Aorta (tissue), 5 donors: ENCODE data around the gene HIGD2B. TPM values are rescaled to one million over a fixed set of nuclear protein-coding genes. Genes with fewer than 3 reads are reported as not detected.
"Not testable (repeated sequence)": the region's sequence is repeated elsewhere in the genome, so short reads cannot be mapped to it uniquely, and the experiment has no call there.

Experiments used
- ATAC-seq: fragments of 200-7000 bp; cut with Tn5 transposase; one replicate; pipeline ENCODE4 v1.9.1; 2022; ENCODE audit warnings: moderate library complexity; ENCODE audit not compliant: low FRiP score
- DNase-seq, 2 donors: peaks; one replicate each; pipeline ENCODE4 v3.0.0-alpha.2; 2020
- H3K27ac ChIP-seq, 2 donors: one replicate each; pipeline ENCODE4 v1.5.1; 2013; ENCODE audit warnings: low read length in 2 of 2, mild to moderate bottlenecking in 2 of 2, moderate library complexity in 2 of 2, control low read depth in 1 of 2, inconsistent platforms in 1 of 2, low read depth in 1 of 2
- H3K27me3 ChIP-seq, 2 donors: one replicate each; pipeline ENCODE4 v1.6.1; 2013; ENCODE audit warnings: control low read depth in 1 of 2, low read length in 1 of 2, mild to moderate bottlenecking in 1 of 2, moderate library complexity in 1 of 2; ENCODE audit not compliant: insufficient read depth in 2 of 2, control insufficient read depth in 1 of 2
- H3K36me3 ChIP-seq, 2 donors: one replicate each; pipeline ENCODE4 v1.6.1; 2013; ENCODE audit warnings: control low read depth in 1 of 2, low read length in 1 of 2, mild to moderate bottlenecking in 1 of 2; ENCODE audit not compliant: insufficient read depth in 2 of 2, control insufficient read depth in 1 of 2
- H3K4me1 ChIP-seq, 2 donors: one replicate each; pipeline ENCODE4 v1.6.1; 2013; ENCODE audit warnings: low read length in 2 of 2, control low read depth in 1 of 2, mild to moderate bottlenecking in 1 of 2, moderate library complexity in 1 of 2; ENCODE audit not compliant: insufficient read depth in 2 of 2, control insufficient read depth in 1 of 2
- H3K4me3 ChIP-seq, 2 donors: one replicate each; pipeline ENCODE4 v1.5.1; 2013; ENCODE audit warnings: low read length in 2 of 2, control low read depth in 1 of 2, mild to moderate bottlenecking in 1 of 2
- H3K9me3 ChIP-seq: one replicate; pipeline ENCODE4 v1.6.1; 2013; ENCODE audit warnings: mild to moderate bottlenecking, low read length; ENCODE audit not compliant: control insufficient read depth
- WGBS, 2 donors: extraction: QIAGEN DNeasy Blood & Tissue Kit; methylation state at CpG; one replicate each; pipeline ENCODE4 v1.1.7; 2013; 5-methylcytosine and 5-hydroxymethylcytosine counted together
- intact Hi-C, 2 donors: fragments of 100-400 bp; cut with DNase I; formaldehyde crosslinking; loops; one replicate each; pipeline versions ENCODE4 v1.14.2 to v1.15.0; 2022
- polyA plus RNA-seq, 2 donors: library from polyadenylated mRNA; stranded (reverse); fragments of 200-250 nt; gene quantifications; one replicate each; pipeline ENCODE4 v1.2.3, GENCODE V29; 2013
- total RNA-seq, 2 donors: library from RNA; stranded (reverse); fragmentation: NEBNext Ultra II Directional; extraction: Animal tissue kit (Norgen Biotek cat#: 25700); gene quantifications; one replicate each; pipeline ENCODE4 v1.2.1, GENCODE V29; 2021
- donor health status: healthy with polysubstance abuse.
- donor health status: Bipolar disorder and iron deficiency.
- donor health status: DM: no; HTN: no; CAD: no.
- donor health status: DM: no; HTN: no; CAD: no.
- donor health status: DM: yes; HTN: yes; CAD: no.

Gene HIGD2B
- total and polyA plus RNA-seq, 4 donors, result not detected

GRCh38 chr15:72725851-72726250 lies 39.9 kb upstream of the HIGD2B start:
- WGBS, 2 donors, result 97 to 99% methylated on average over 6 of the region's 6 CpGs
- H3K36me3 ChIP-seq, H3K9me3 ChIP-seq, H3K4me3 ChIP-seq, H3K27ac ChIP-seq, ATAC-seq, DNase-seq, H3K4me1 ChIP-seq, H3K27me3 ChIP-seq: not testable (repeated sequence)
- intact Hi-C loops, result loop anchor here in 1 of 2 donors (10.0 kb wide), 1 partner anchor 549 kb away; no protein-coding TSS in a partner anchor

GRCh38 chr15:72725446-72725845 lies 39.5 kb upstream of the HIGD2B start:
- intact Hi-C loops, result loop anchor here in 1 of 2 donors (10.0 kb wide), 1 partner anchor 549 kb away; no protein-coding TSS in a partner anchor
- H3K4me1 ChIP-seq, result no peaks in the 10 kb centered on the region

DNA sequence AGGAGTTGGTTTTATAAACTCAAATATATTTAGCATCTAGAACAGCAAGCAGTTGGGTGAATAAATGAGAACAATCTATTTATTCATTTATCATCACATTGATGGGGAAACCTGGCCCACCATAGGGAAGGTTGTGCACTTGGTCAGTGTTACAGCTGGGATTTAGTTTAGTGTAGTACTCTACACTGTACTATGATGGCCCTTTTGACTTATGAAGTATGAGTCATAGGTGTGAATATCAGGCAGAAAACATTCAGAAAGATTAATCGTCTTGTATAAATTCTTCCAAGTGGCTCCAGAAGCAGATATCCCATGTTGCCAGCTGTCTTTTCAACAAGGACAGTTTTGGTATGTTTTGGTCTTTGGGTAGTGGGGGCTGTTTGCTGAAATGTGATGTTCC lies 38.0 kb upstream of the HIGD2B start:
- Histone ChIP-seq H3K27ac (no peak overlapping the region), H3K36me3 (peaks cover 0 to 3% of the 10 kb centered on the region in 2 donors), H3K4me1 (no peaks in the 10 kb centered on the region), H3K27me3 (no peaks in the 10 kb centered on the region), H3K4me3 (no peak overlapping the region), H3K9me3 (no peaks in the 10 kb centered on the region)
- ATAC-seq (no peak), DNase-seq (no peak)
- intact Hi-C loops, result loop anchor here in 1 of 2 donors (10.0 kb wide), 1 partner anchor 551 kb away; no protein-coding TSS in a partner anchor
- 76 to 78% methylated on average over 1 of the region's 1 CpG for WGBS, 2 donors

More at GRCh38 chr15:72725446-72725845, 39.5 kb upstream of the HIGD2B start:
- Histone ChIP-seq H3K4me3 (no peak overlapping the region), H3K36me3 (peaks cover 0 to 3% of the 10 kb centered on the region in 2 donors), H3K9me3 (no peaks in the 10 kb centered on the region), H3K27ac (no peak overlapping the region), H3K27me3 (no peaks in the 10 kb centered on the region)
- 91 to 96% methylated on average over 3 of the region's 3 CpGs for WGBS, 2 donors
- ATAC-seq (no peak), DNase-seq (no peak)

GRCh38 chr15:72722071-72722696 lies 36.2 kb upstream of the HIGD2B start:
- DNase-seq, result peak; percentile 75 to 83
- WGBS, 2 donors, result 35 to 38% methylated on average over 3 of the region's 3 CpGs
- H3K4me3 ChIP-seq, result no peak overlapping the region
- no peak overlapping the region for H3K27ac ChIP-seq
- no peaks in the 10 kb centered on the region for H3K4me1 ChIP-seq
- intact Hi-C loops, result loop anchor here in 1 of 2 donors (10.0 kb wide), 1 partner anchor 553 kb away; no protein-coding TSS in a partner anchor
- no peaks in the 10 kb centered on the region for H3K27me3 ChIP-seq
- H3K9me3 ChIP-seq, result no peaks in the 10 kb centered on the region
- H3K36me3 ChIP-seq, result peaks cover 0 to 5% of the 10 kb centered on the region in 2 donors
- ATAC-seq, result no peak

DNA sequence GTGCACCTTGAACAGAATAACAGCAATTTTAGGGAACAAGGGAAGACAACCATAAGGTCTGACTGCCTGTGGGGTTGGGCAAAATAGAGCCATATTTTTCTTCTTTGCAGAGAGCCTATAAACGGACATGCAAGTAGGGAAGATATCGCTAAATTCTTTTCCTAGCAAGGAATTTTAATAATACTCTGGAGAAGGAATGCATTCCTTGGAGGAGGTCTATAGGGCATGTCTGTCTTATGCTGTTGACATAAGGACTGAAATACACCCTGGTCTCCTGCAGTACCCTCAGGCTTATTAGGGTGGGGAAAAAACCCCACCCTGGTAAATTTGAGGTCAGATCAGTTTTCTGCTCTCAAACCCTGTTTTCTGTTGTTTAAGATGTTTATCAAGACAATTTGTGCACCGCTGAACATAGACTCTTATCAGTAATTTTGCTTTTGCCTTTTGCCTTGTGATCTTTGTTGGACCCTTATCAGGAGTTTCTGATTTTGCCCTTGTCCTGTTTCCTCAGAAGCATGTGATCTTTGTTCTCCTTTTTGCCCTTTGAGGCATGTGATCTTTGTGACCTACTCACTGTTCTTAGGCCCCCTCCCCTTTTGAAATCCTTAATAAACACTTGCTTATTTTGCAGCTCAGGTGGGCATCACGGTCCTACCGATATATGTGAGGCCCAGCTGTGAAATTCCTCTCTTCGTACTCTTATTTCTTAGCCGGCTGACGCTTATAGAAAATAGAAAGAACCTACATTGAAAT lies 22.7 kb upstream of the HIGD2B start:
- H3K27ac ChIP-seq, H3K9me3 ChIP-seq, H3K4me3 ChIP-seq, DNase-seq, H3K4me1 ChIP-seq, H3K27me3 ChIP-seq, intact Hi-C loops, ATAC-seq, H3K36me3 ChIP-seq: not testable (repeated sequence)
- 74 to 78% methylated on average over 8 of the region's 8 CpGs for WGBS, 2 donors

DNA sequence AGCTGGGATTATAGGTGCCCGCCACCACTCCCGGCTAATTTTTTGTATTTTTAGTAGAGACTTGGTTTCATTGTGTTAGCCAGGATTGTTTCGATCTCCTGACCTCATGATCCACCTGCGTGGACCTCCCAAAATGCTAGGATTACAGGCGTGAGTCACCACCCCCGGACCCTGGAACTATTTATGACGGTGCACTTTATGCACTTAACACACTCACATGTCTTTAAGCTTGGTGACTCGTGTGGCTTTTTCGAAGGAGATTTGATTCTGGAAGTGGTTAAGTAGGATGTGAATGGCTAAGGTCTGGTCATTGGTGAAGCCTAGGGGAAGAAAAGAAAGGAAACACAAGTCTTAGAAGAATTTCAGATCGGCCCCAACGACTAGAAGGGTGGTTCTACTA lies 20.3 kb upstream of the HIGD2B start:
- ATAC-seq (no peak), DNase-seq (no peak)
- H3K4me3 ChIP-seq, result no peak overlapping the region
- no peak overlapping the region for H3K27ac ChIP-seq
- intact Hi-C loops, result no loop called here
- no peaks in the 10 kb centered on the region for H3K27me3 ChIP-seq
- no peaks in the 10 kb centered on the region for H3K36me3 ChIP-seq
- no peaks in the 10 kb centered on the region for H3K4me1 ChIP-seq
- H3K9me3 ChIP-seq, result no peaks in the 10 kb centered on the region
- WGBS, 2 donors, result 95 to 96% methylated on average over 11 of the region's 11 CpGs

DNA sequence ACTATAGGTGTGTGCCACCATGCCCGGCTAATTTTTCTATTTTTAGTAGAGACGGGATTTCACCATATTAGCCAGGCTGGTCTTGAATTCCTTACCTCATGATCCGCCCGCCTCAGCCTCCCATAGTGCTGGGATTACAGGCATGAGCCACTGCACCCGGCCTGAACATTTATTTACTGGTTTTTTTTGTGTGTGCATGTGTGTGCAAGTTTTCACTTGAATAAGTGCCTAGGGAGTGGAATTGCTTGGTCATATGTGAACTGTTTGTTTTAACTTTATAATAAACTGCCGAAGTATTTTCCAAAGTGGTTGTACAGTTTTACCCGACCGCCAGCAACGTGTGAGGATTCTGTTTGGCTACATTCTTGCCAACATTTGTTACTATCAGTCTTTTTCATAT lies 14.1 kb upstream of the HIGD2B start:
- no peak overlapping the region for H3K4me3 ChIP-seq
- H3K27me3 ChIP-seq, result no peaks in the 10 kb centered on the region
- ATAC-seq, result no peak
- no peak overlapping the region for H3K27ac ChIP-seq
- 88 to 91% methylated on average over 9 of the region's 9 CpGs for WGBS, 2 donors
- no peak for DNase-seq
- intact Hi-C loops, result no loop called here
- no peaks in the 10 kb centered on the region for H3K9me3 ChIP-seq
- H3K4me1 ChIP-seq, result no peaks in the 10 kb centered on the region
- no peaks in the 10 kb centered on the region for H3K36me3 ChIP-seq

GRCh38 chr15:72698938-72699337 lies 13.0 kb upstream of the HIGD2B start:
- WGBS, 2 donors, result 96 to 99% methylated on average over 5 of the region's 5 CpGs
- ATAC-seq, result no peak
- intact Hi-C loops, result no loop called here
- Histone ChIP-seq H3K4me1 (no peaks in the 10 kb centered on the region), H3K27ac (no peak overlapping the region), H3K4me3 (no peak overlapping the region), H3K36me3 (no peaks in the 10 kb centered on the region), H3K27me3 (no peaks in the 10 kb centered on the region), H3K9me3 (no peaks in the 10 kb centered on the region)
- no peak for DNase-seq

DNA sequence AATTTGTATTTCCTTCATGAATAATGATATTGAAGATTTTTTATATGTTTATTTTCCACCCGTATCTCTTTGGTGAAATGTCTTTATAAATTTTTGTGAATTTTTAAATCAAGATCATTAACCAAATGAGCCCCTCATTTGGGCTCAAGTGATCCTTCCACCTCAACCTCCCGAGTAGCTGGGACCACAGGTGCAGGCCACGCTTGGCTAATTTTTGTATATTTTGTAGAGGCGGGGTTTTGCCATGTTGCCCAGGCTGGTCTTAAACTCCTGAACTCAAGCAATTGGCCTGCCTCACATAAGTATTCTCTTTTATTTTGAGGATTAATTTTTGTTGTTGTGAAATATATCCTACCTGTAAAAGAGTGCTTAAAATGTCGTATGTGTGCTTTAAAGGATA lies 5.0 kb upstream of the HIGD2B start:
- Histone ChIP-seq H3K27ac (no peak overlapping the region), H3K9me3 (no peaks in the 10 kb centered on the region), H3K36me3 (no peaks in the 10 kb centered on the region), H3K4me1 (no peaks in the 10 kb centered on the region), H3K4me3 (no peak overlapping the region), H3K27me3 (no peaks in the 10 kb centered on the region)
- WGBS, 2 donors, result 83 to 85% methylated on average over 5 of the region's 5 CpGs
- intact Hi-C loops, result no loop called here
- ATAC-seq (no peak), DNase-seq (no peak)
